ENCODE data around the gene CACNA2D3.

CACNA2D3 gene

GRCh38 chr3:54670201-54671000 is 548.0 kb downstream of the CACNA2D3 start:
- Histone ChIP-seq H3K4me1 (ENCODE audit: control insufficient read depth, low read depth, low read length) (peaks cover 6% of the 10 kb centered on the region), H3K27me3 (ENCODE audit: insufficient read depth, low read length, poor library complexity) (no peaks in the 10 kb centered on the region), H2BK15ac (replicated peaks; ENCODE audit: low read depth) (no peak overlapping the region), H3K4me3 (ENCODE audit: low read length) (no peak overlapping the region), H3K56ac (ENCODE audit: low read length) (no peak overlapping the region), H4K8ac (ENCODE audit: low read depth, low read length) (no peak overlapping the region), H3K9ac (ENCODE audit: low read length) (no peak overlapping the region), H4K5ac (ENCODE audit: low read length) (no peak overlapping the region), H3K27ac (ENCODE audit: low read depth, low read length) (no peak overlapping the region), H2BK5ac (ENCODE audit: low read length) (no peak overlapping the region), H3K23ac (ENCODE audit: low read length) (no peak overlapping the region), H3K18ac (ENCODE audit: low read length) (peak overlapping the region; percentile 24), H2BK120ac (ENCODE audit: low read depth, low read length) (no peak overlapping the region), H3K36me3 (ENCODE audit: control insufficient read depth, insufficient read depth, low read length) (no peaks in the 10 kb centered on the region), H3K4me2 (ENCODE audit: low read length) (no peak overlapping the region), H3K79me1 (ENCODE audit: low read length) (no peaks in the 10 kb centered on the region), H3K4ac (ENCODE audit: low read depth, low read length) (no peak overlapping the region), H2AK5ac (ENCODE audit: low read length) (no peak overlapping the region), H3K79me2 (ENCODE audit: control insufficient read depth, insufficient read depth, low read length) (no peaks in the 10 kb centered on the region)
- DNase-seq, result peak; percentile 25
- WGBS (ENCODE audit: extremely low coverage, insufficient coverage, low lambda C conversion rate), result no CpG with 5 or more reads among the region's 8 CpGs

GRCh38 chr3:54671511-54671910 is 549.2 kb downstream of the CACNA2D3 start:
- no CpG with 5 or more reads among the region's 2 CpGs for WGBS (ENCODE audit: extremely low coverage, insufficient coverage, low lambda C conversion rate)
- Histone ChIP-seq H3K9ac (ENCODE audit: low read length) (no peak overlapping the region), H4K8ac (ENCODE audit: low read depth, low read length) (no peak overlapping the region), H2BK5ac (ENCODE audit: low read length) (no peak overlapping the region), H3K4me3 (ENCODE audit: low read length) (no peak overlapping the region), H3K23ac (ENCODE audit: low read length) (no peak overlapping the region), H2BK120ac (ENCODE audit: low read depth, low read length) (no peak overlapping the region), H2BK15ac (replicated peaks; ENCODE audit: low read depth) (no peak overlapping the region), H4K5ac (ENCODE audit: low read length) (no peak overlapping the region), H3K79me1 (ENCODE audit: low read length) (no peaks in the 10 kb centered on the region), H3K79me2 (ENCODE audit: control insufficient read depth, insufficient read depth, low read length) (no peaks in the 10 kb centered on the region), H3K27ac (ENCODE audit: low read depth, low read length) (no peak overlapping the region), H3K4me1 (ENCODE audit: control insufficient read depth, low read depth, low read length) (peaks cover 6% of the 10 kb centered on the region), H3K27me3 (ENCODE audit: insufficient read depth, low read length, poor library complexity) (no peaks in the 10 kb centered on the region), H3K36me3 (ENCODE audit: control insufficient read depth, insufficient read depth, low read length) (no peaks in the 10 kb centered on the region), H3K4me2 (ENCODE audit: low read length) (no peak overlapping the region), H3K18ac (ENCODE audit: low read length) (no peak overlapping the region), H3K56ac (ENCODE audit: low read length) (no peak overlapping the region), H3K4ac (ENCODE audit: low read depth, low read length) (no peak overlapping the region), H2AK5ac (ENCODE audit: low read length) (no peak overlapping the region)
- DNase-seq, result no peak

DNA sequence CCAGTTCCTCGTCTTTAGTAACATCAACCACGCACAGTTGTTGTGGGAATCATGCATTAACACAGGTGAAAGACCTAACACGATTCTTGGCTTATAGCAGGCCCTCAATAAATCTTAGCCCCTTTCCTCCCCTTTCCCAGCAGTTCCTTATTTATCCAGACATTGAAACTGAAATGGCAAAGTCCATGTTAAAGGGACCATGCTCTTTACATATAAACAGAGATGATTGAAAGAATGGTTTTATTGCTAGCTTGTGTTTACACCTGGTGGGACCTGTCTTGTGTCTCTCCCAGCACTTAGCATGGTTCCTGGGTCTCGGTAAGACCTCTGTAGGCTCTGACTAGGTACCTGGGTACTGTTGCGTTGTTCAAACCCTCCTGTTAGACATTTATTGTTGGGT is 553.7 kb downstream of the CACNA2D3 start:
- H3K4me2 ChIP-seq (ENCODE audit: low read length), result no peak overlapping the region
- H3K4me1 ChIP-seq (ENCODE audit: control insufficient read depth, low read depth, low read length), result peaks cover 6% of the 10 kb centered on the region
- no peaks in the 10 kb centered on the region for H3K79me2 ChIP-seq (ENCODE audit: control insufficient read depth, insufficient read depth, low read length)
- no peak overlapping the region for H2BK15ac ChIP-seq (replicated peaks; ENCODE audit: low read depth)
- no peak overlapping the region for H3K23ac ChIP-seq (ENCODE audit: low read length)
- H4K5ac ChIP-seq (ENCODE audit: low read length), result no peak overlapping the region
- no peaks in the 10 kb centered on the region for H3K36me3 ChIP-seq (ENCODE audit: control insufficient read depth, insufficient read depth, low read length)
- no peak overlapping the region for H3K56ac ChIP-seq (ENCODE audit: low read length)
- no peak overlapping the region for H3K27ac ChIP-seq (ENCODE audit: low read depth, low read length)
- no peak overlapping the region for H3K4ac ChIP-seq (ENCODE audit: low read depth, low read length)
- H2BK5ac ChIP-seq (ENCODE audit: low read length), result no peak overlapping the region
- no peak overlapping the region for H2BK120ac ChIP-seq (ENCODE audit: low read depth, low read length)
- H4K8ac ChIP-seq (ENCODE audit: low read depth, low read length), result no peak overlapping the region
- no peak overlapping the region for H3K18ac ChIP-seq (ENCODE audit: low read length)
- H3K79me1 ChIP-seq (ENCODE audit: low read length), result no peaks in the 10 kb centered on the region
- no CpG with 5 or more reads among the region's 5 CpGs for WGBS (ENCODE audit: extremely low coverage, insufficient coverage, low lambda C conversion rate)
- no peak overlapping the region for H2AK5ac ChIP-seq (ENCODE audit: low read length)
- no peak for DNase-seq
- no peak overlapping the region for H3K9ac ChIP-seq (ENCODE audit: low read length)
- no peak overlapping the region for H3K4me3 ChIP-seq (ENCODE audit: low read length)
- no peaks in the 10 kb centered on the region for H3K27me3 ChIP-seq (ENCODE audit: insufficient read depth, low read length, poor library complexity)

GRCh38 chr3:54681706-54682105 is 559.4 kb downstream of the CACNA2D3 start:
- H3K79me1 ChIP-seq (ENCODE audit: low read length), result no peaks in the 10 kb centered on the region
- no peak overlapping the region for H3K18ac ChIP-seq (ENCODE audit: low read length)
- H3K9ac ChIP-seq (ENCODE audit: low read length), result no peak overlapping the region
- H3K79me2 ChIP-seq (ENCODE audit: control insufficient read depth, insufficient read depth, low read length), result no peaks in the 10 kb centered on the region
- no peak overlapping the region for H3K27ac ChIP-seq (ENCODE audit: low read depth, low read length)
- H4K8ac ChIP-seq (ENCODE audit: low read depth, low read length), result no peak overlapping the region
- no peak overlapping the region for H3K4me2 ChIP-seq (ENCODE audit: low read length)
- H3K36me3 ChIP-seq (ENCODE audit: control insufficient read depth, insufficient read depth, low read length), result no peaks in the 10 kb centered on the region
- H3K4ac ChIP-seq (ENCODE audit: low read depth, low read length), result no peak overlapping the region
- H3K4me3 ChIP-seq (ENCODE audit: low read length), result no peak overlapping the region
- DNase-seq, result no peak
- H3K23ac ChIP-seq (ENCODE audit: low read length), result no peak overlapping the region
- no CpG with 5 or more reads among the region's 6 CpGs for WGBS (ENCODE audit: extremely low coverage, insufficient coverage, low lambda C conversion rate)
- H2BK120ac ChIP-seq (ENCODE audit: low read depth, low read length), result no peak overlapping the region
- no peak overlapping the region for H2BK5ac ChIP-seq (ENCODE audit: low read length)
- H4K5ac ChIP-seq (ENCODE audit: low read length), result no peak overlapping the region
- H3K56ac ChIP-seq (ENCODE audit: low read length), result no peak overlapping the region
- no peaks in the 10 kb centered on the region for H3K27me3 ChIP-seq (ENCODE audit: insufficient read depth, low read length, poor library complexity)
- H2BK15ac ChIP-seq (replicated peaks; ENCODE audit: low read depth), result no peak overlapping the region
- no peak overlapping the region for H2AK5ac ChIP-seq (ENCODE audit: low read length)
- no peaks in the 10 kb centered on the region for H3K4me1 ChIP-seq (ENCODE audit: control insufficient read depth, low read depth, low read length)

- Histone ChIP-seq H2BK5ac (ENCODE audit: low read length) (no peak overlapping the region), H2BK15ac (replicated peaks; ENCODE audit: low read depth) (no peak overlapping the region), H3K27me3 (ENCODE audit: insufficient read depth, low read length, poor library complexity) (no peaks in the 10 kb centered on the region), H4K8ac (ENCODE audit: low read depth, low read length) (no peak overlapping the region), H2AK5ac (ENCODE audit: low read length) (no peak overlapping the region), H3K4me1 (ENCODE audit: control insufficient read depth, low read depth, low read length) (no peaks in the 10 kb centered on the region), H2BK120ac (ENCODE audit: low read depth, low read length) (no peak overlapping the region), H3K79me2 (ENCODE audit: control insufficient read depth, insufficient read depth, low read length) (no peaks in the 10 kb centered on the region), H3K27ac (ENCODE audit: low read depth, low read length) (no peak overlapping the region), H4K5ac (ENCODE audit: low read length) (no peak overlapping the region), H3K9ac (ENCODE audit: low read length) (no peak overlapping the region), H3K56ac (ENCODE audit: low read length) (no peak overlapping the region), H3K4me2 (ENCODE audit: low read length) (no peak overlapping the region), H3K4ac (ENCODE audit: low read depth, low read length) (no peak overlapping the region), H3K4me3 (ENCODE audit: low read length) (no peak overlapping the region), H3K23ac (ENCODE audit: low read length) (no peak overlapping the region), H3K79me1 (ENCODE audit: low read length) (no peaks in the 10 kb centered on the region), H3K36me3 (ENCODE audit: control insufficient read depth, insufficient read depth, low read length) (no peaks in the 10 kb centered on the region), H3K18ac (ENCODE audit: low read length) (no peak overlapping the region)
- no peak for DNase-seq
- no CpG with 5 or more reads among the region's 2 CpGs for WGBS (ENCODE audit: extremely low coverage, insufficient coverage, low lambda C conversion rate)
Measured at GRCh38 chr3:54685213-54685612, 562.9 kb downstream of the CACNA2D3 start.

DNA sequence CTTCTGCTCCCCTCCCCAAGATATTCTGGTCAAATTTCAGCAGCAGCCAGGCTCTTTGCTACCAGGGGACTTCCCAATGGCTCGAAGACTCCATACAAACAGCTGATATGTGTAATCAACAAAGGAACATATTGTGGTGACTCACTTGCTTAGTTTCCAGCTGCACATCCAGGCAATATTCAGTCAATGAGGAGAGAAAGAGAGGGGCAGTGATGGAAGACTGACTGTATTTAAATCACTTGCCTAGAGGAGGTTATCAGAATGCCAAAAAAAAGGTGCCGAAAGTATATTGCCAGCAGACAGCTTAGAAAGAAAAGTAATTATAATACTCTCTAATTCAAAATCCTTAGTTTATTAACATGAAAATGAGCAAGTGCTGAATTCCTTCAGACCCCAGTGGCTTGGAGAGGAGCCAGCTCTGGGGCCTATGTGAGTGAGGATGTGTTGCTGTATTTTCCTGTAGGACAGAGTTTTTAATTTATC is 569.0 kb downstream of the CACNA2D3 start:
- H3K56ac ChIP-seq (ENCODE audit: low read length), result no peak overlapping the region
- H3K4ac ChIP-seq (ENCODE audit: low read depth, low read length), result no peak overlapping the region
- no peak overlapping the region for H3K4me2 ChIP-seq (ENCODE audit: low read length)
- H3K9ac ChIP-seq (ENCODE audit: low read length), result no peak overlapping the region
- no peak overlapping the region for H2BK15ac ChIP-seq (replicated peaks; ENCODE audit: low read depth)
- H3K27me3 ChIP-seq (ENCODE audit: insufficient read depth, low read length, poor library complexity), result no peaks in the 10 kb centered on the region
- DNase-seq, result no peak
- WGBS (ENCODE audit: extremely low coverage, insufficient coverage, low lambda C conversion rate), result no CpG with 5 or more reads among the region's 2 CpGs
- H2BK5ac ChIP-seq (ENCODE audit: low read length), result no peak overlapping the region
- no peaks in the 10 kb centered on the region for H3K79me2 ChIP-seq (ENCODE audit: control insufficient read depth, insufficient read depth, low read length)
- no peak overlapping the region for H2BK120ac ChIP-seq (ENCODE audit: low read depth, low read length)
- no peaks in the 10 kb centered on the region for H3K79me1 ChIP-seq (ENCODE audit: low read length)
- H4K8ac ChIP-seq (ENCODE audit: low read depth, low read length), result no peak overlapping the region
- no peaks in the 10 kb centered on the region for H3K36me3 ChIP-seq (ENCODE audit: control insufficient read depth, insufficient read depth, low read length)
- H3K27ac ChIP-seq (ENCODE audit: low read depth, low read length), result no peak overlapping the region
- H3K23ac ChIP-seq (ENCODE audit: low read length), result no peak overlapping the region
- H3K18ac ChIP-seq (ENCODE audit: low read length), result no peak overlapping the region
- no peak overlapping the region for H4K5ac ChIP-seq (ENCODE audit: low read length)
- no peak overlapping the region for H3K4me3 ChIP-seq (ENCODE audit: low read length)
- H3K4me1 ChIP-seq (ENCODE audit: control insufficient read depth, low read depth, low read length), result no peaks in the 10 kb centered on the region
- no peak overlapping the region for H2AK5ac ChIP-seq (ENCODE audit: low read length)
